IMR-90 (cell line): ENCODE data around the gene KRT5. TPM values are rescaled to one million over a fixed set of nuclear protein-coding genes. Genes with fewer than 3 reads are reported as not detected.

Source experiments
- ATAC-seq: fragments of 200-7000 bp; cut with Tn5 transposase; 2 replicates; pipeline ENCODE4 v1.9.1; 2020; ENCODE audit warnings: low read depth, mild to moderate bottlenecking, moderate library complexity
- BruUV-seq: library from RNA; stranded (reverse); fragments of 400-500 nt; replicated peaks from 2 replicates; lab custom pipeline; 2021; lab: Mats Ljungman, UMichigan
- CTCF ChIA-PET: fragments of 300-600 bp; formaldehyde crosslinking; extraction: SDS; loops from one replicate; lab custom pipeline; 2021; ENCODE audit warnings: antibody characterized with exemption; lab: Yijun Ruan, JAX
- POLR2A ChIA-PET: fragments of 300-600 bp; sonication (Branson Sonifier 250); formaldehyde crosslinking; loops from one replicate; lab custom pipeline; 2022; ENCODE audit warnings: antibody characterized with exemption; ENCODE audit not compliant: unreplicated experiment; lab: Charles Lee
- DNase-seq: peaks from one replicate; pipeline ENCODE4 v3.0.0; 2013
- H2AFZ ChIP-seq: replicated peaks from 2 replicates; pipeline ENCODE3; 2013; ENCODE audit warnings: low read length, mild to moderate bottlenecking; ENCODE audit not compliant: poor library complexity
- H2AK5ac ChIP-seq: 2 replicates; pipeline ENCODE4 v1.6.1; 2013; ENCODE audit warnings: low read depth, low read length, inconsistent platforms
- H2AK9ac ChIP-seq: replicated peaks from 2 replicates; pipeline ENCODE3; 2013; ENCODE audit warnings: mild to moderate bottlenecking, low read depth, low read length, moderate library complexity; ENCODE audit not compliant: poor library complexity
- H2BK120ac ChIP-seq: 2 replicates; pipeline ENCODE4 v1.6.1; 2013; ENCODE audit warnings: low read depth, low read length, inconsistent platforms
- H2BK15ac ChIP-seq: 3 replicates; pipeline ENCODE4 v1.6.1; 2013; ENCODE audit warnings: low read depth, low read length, inconsistent platforms
- H2BK20ac ChIP-seq: 2 replicates; pipeline ENCODE4 v1.6.1; 2013; ENCODE audit warnings: low read depth, mild to moderate bottlenecking, inconsistent platforms, low read length, moderate library complexity
- H2BK5ac ChIP-seq: 2 replicates; pipeline ENCODE4 v1.6.1; 2013; ENCODE audit warnings: mild to moderate bottlenecking, low read depth, low read length, inconsistent platforms; ENCODE audit not compliant: poor library complexity, severe bottlenecking
- H3K14ac ChIP-seq: replicated peaks from 2 replicates; pipeline ENCODE4 v1.6.1; 2013; ENCODE audit warnings: low read depth, low read length, inconsistent platforms
- H3K18ac ChIP-seq: 2 replicates; pipeline ENCODE4 v1.6.1; 2013; ENCODE audit warnings: low read depth, low read length, control low read depth
- H3K23ac ChIP-seq: 2 replicates; pipeline ENCODE4 v1.6.1; 2013; ENCODE audit warnings: low read depth, low read length, inconsistent platforms
- H3K27ac ChIP-seq: 2 replicates; pipeline ENCODE4 v1.5.1; 2013; ENCODE audit warnings: mild to moderate bottlenecking, control low read depth, low read length; ENCODE audit not compliant: insufficient read depth
- H3K27me3 ChIP-seq: 2 replicates; pipeline ENCODE4 v1.6.1; 2013; ENCODE audit warnings: low read length; ENCODE audit not compliant: control insufficient read depth, insufficient read depth
- H3K36me3 ChIP-seq: 2 replicates; pipeline ENCODE4 v1.6.1; 2013; ENCODE audit warnings: low read length, mixed read lengths; ENCODE audit not compliant: control insufficient read depth, insufficient read depth
- H3K4ac ChIP-seq: 2 replicates; pipeline ENCODE4 v1.6.1; 2013; ENCODE audit warnings: low read depth, low read length, inconsistent platforms
- H3K4me1 ChIP-seq: 2 replicates; pipeline ENCODE4 v1.6.1; 2013; ENCODE audit warnings: low read length, mixed read lengths; ENCODE audit not compliant: control insufficient read depth, insufficient read depth
- H3K4me2 ChIP-seq: 2 replicates; pipeline ENCODE4 v1.6.1; 2013; ENCODE audit warnings: low read depth, mild to moderate bottlenecking, control low read depth, low read length, moderate library complexity
- H3K4me3 ChIP-seq: 2 replicates; pipeline ENCODE4 v1.5.1; 2013; ENCODE audit warnings: low read depth, mild to moderate bottlenecking, control low read depth, low read length, moderate library complexity; ENCODE audit not compliant: insufficient read depth
- H3K56ac ChIP-seq: 2 replicates; pipeline ENCODE4 v1.6.1; 2013; ENCODE audit warnings: low read length, inconsistent platforms; ENCODE audit not compliant: insufficient read depth; ENCODE audit errors: extremely low read depth
- H3K79me1 ChIP-seq, 2 experiments: 2 replicates each; pipeline ENCODE4 v1.6.1; 2013; ENCODE audit warnings: low read length in 2 of 2, inconsistent platforms in 1 of 2, low read depth in 1 of 2
- H3K9ac ChIP-seq: 2 replicates; pipeline ENCODE4 v1.6.1; 2013; ENCODE audit warnings: low read depth, low read length, control low read depth
- H3K9me1 ChIP-seq: 2 replicates; pipeline ENCODE4 v1.6.1; 2013; ENCODE audit warnings: low read length, inconsistent platforms; ENCODE audit not compliant: insufficient read depth
- H3K9me3 ChIP-seq: 2 replicates; pipeline ENCODE4 v1.6.1; 2013; ENCODE audit warnings: low read length; ENCODE audit not compliant: control insufficient read depth, insufficient read depth
- H4K20me1 ChIP-seq: 2 replicates; pipeline ENCODE4 v1.6.1; 2013; ENCODE audit warnings: low read length, inconsistent platforms; ENCODE audit not compliant: insufficient read depth
- H4K5ac ChIP-seq: 2 replicates; pipeline ENCODE4 v1.6.1; 2013; ENCODE audit warnings: mild to moderate bottlenecking, low read depth, low read length, control low read depth
- H4K8ac ChIP-seq, 2 experiments: 2 replicates each; pipeline ENCODE4 v1.6.1; 2013; ENCODE audit warnings: low read depth in 2 of 2, low read length in 2 of 2, control low read depth in 1 of 2, inconsistent platforms in 1 of 2
- H4K91ac ChIP-seq: 2 replicates; pipeline ENCODE4 v1.6.1; 2013; ENCODE audit warnings: low read depth, low read length, inconsistent platforms; ENCODE audit not compliant: insufficient read depth
- BHLHE40 ChIP-seq: fragments of 150-350 bp; IDR thresholded peaks from 2 replicates; pipeline ENCODE4 v1.6.1; 2016; ENCODE audit warnings: mild to moderate bottlenecking, low read depth, low read length
- CEBPB ChIP-seq: IDR thresholded peaks from 2 replicates; pipeline ENCODE4 v1.6.1; 2012; ENCODE audit warnings: low read depth, low read length, improper control_type of control experiment
- FOS ChIP-seq: fragments of 150-350 bp; IDR thresholded peaks from 2 replicates; pipeline ENCODE4 v1.6.1; 2016; ENCODE audit warnings: low read depth, low read length
- MAFK ChIP-seq: IDR thresholded peaks from 2 replicates; pipeline ENCODE4 v1.6.1; 2012; ENCODE audit warnings: low read depth, low read length, improper control_type of control experiment
- MAZ ChIP-seq: IDR thresholded peaks from 2 replicates; pipeline ENCODE4 v1.6.1; 2012; ENCODE audit warnings: low read depth, mild to moderate bottlenecking, low read length, improper control_type of control experiment, moderate library complexity, borderline replicate concordance
- MXI1 ChIP-seq: IDR thresholded peaks from 2 replicates; pipeline ENCODE4 v1.6.1; 2012; ENCODE audit warnings: low read depth, mild to moderate bottlenecking, low read length, moderate library complexity, borderline replicate concordance
- POLR2A ChIP-seq: IDR thresholded peaks from 2 replicates; pipeline ENCODE4 v1.6.1; 2012; ENCODE audit warnings: mild to moderate bottlenecking, low read depth, low read length
- RAD21 ChIP-seq: IDR thresholded peaks from 2 replicates; pipeline ENCODE4 v1.6.1; 2012; ENCODE audit warnings: low read length, improper control_type of control experiment
- RCOR1 ChIP-seq: IDR thresholded peaks from 2 replicates; pipeline ENCODE4 v1.6.1; 2012; ENCODE audit warnings: mild to moderate bottlenecking, low read length, improper control_type of control experiment; ENCODE audit not compliant: insufficient replicate concordance
- SMC3 ChIP-seq: fragments of 150-350 bp; IDR thresholded peaks from 2 replicates; pipeline ENCODE4 v1.6.1; 2016; ENCODE audit warnings: low read depth, mild to moderate bottlenecking, antibody characterized with exemption, low read length, moderate library complexity
- WGBS, 2 experiments: methylation state at CpG; one replicate each; pipeline versions ENCODE4 v1.1.5 to v1.1.7; 2013; ENCODE audit warnings: missing lambda C conversion rate in 2 of 2; ENCODE audit not compliant: insufficient read length in 1 of 2; ENCODE audit errors: extremely low coverage in 2 of 2; 5-methylcytosine and 5-hydroxymethylcytosine counted together
- dilution Hi-C: fragments of 300-500 bp; cut with HindIII; formaldehyde crosslinking; loops from one replicate; pipeline ENCODE4 v1.14.3; 2018; ENCODE audit warnings: low sequenced_read_pairs; ENCODE audit not compliant: unreplicated experiment
- in situ Hi-C: fragments of 300-500 bp; cut with MboI; formaldehyde crosslinking; loops from 3 replicates; pipeline ENCODE4 v1.14.3; 2019; ENCODE audit warnings: low sequenced_read_pairs, inconsistent platforms, mixed read lengths
- intact Hi-C: fragments of 100-400 bp; cut with micrococcal nuclease; formaldehyde crosslinking; loops from 2 replicates; pipeline ENCODE4 v1.10.0; 2022
- polyA plus RNA-seq, 3 experiments: library from polyadenylated mRNA; depleted of rRNA; stranded (reverse); fragments of >200 nt; gene quantifications; 2 replicates each; pipeline ENCODE4 v1.2.3, GENCODE V29; 2012; ENCODE audit warnings: low replicate concordance in 1 of 3
- total RNA-seq: library from RNA; depleted of rRNA; stranded (reverse); fragments of >200 nt; gene quantifications from 2 replicates; pipeline ENCODE4 v1.2.3, GENCODE V29; 2012
- TF ChIP-seq, protein P1 (sequence below): fragments of 150-350 bp; IDR thresholded peaks from 2 replicates; pipeline ENCODE4 v1.6.1; 2017; ENCODE audit warnings: mild to moderate bottlenecking, antibody characterized with exemption, low read length, low read depth

The KRT5 gene
- total and polyA plus RNA-seq, 2 of the 4 experiments (the other 2 are of a cell fraction), result not detected

DNA sequence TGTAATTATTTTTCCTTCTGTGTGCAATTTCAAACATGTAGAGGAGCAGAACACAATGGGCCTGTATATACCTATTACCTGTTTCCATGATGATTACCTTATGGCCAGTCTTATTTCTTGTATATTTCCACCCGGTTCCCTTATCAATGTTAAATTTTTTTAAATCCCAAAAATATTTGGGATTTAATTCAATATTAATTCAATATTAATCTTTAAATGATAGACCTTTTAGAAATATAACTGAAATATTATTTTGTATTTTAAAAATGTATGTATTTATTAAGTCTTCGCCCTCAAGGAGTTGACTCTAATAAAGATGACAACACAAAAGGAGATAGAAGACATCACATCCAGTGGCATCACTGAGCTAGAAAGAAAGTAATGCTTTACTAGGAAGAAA is 46.0 kb downstream of the KRT5 start:
- BruUV-seq, result no TSS peak
- Histone ChIP-seq H2AFZ (no peak overlapping the region), H3K4me3 (no peak overlapping the region), H3K27ac (no peak overlapping the region), H4K8ac (no peak overlapping the region), H3K14ac (no peak overlapping the region), H3K18ac (no peak overlapping the region), H3K9ac (no peak overlapping the region), H2AK5ac (no peak overlapping the region), H2BK120ac (no peak overlapping the region), H2BK5ac (no peak overlapping the region), H3K56ac (no peak overlapping the region), H2BK15ac (no peak overlapping the region), H2AK9ac (no peak overlapping the region), H2BK20ac (no peak overlapping the region), H3K4ac (no peak overlapping the region), H3K27me3 (peaks cover 3% of the 10 kb centered on the region), H4K91ac (no peak overlapping the region), H3K4me1 (no peaks in the 10 kb centered on the region), H3K79me1 (no peaks in the 10 kb centered on the region), H3K4me2 (no peak overlapping the region), H4K20me1 (no peaks in the 10 kb centered on the region), H3K9me1 (no peaks in the 10 kb centered on the region), H3K36me3 (no peaks in the 10 kb centered on the region), H3K9me3 (no peaks in the 10 kb centered on the region), H3K23ac (no peak overlapping the region), H4K5ac (no peak overlapping the region)
- ChIA-PET CTCF (no interaction called here), POLR2A (no interaction called here)
- TF ChIP-seq MXI1 (no peak), SMC3 (no peak), RAD21 (no peak), MAZ (no peak), RCOR1 (no peak), BHLHE40 (no peak), CEBPB (no peak), FOS (no peak), POLR2A (no peak), MAFK (no peak)
- TF ChIP-seq, protein P1, sequence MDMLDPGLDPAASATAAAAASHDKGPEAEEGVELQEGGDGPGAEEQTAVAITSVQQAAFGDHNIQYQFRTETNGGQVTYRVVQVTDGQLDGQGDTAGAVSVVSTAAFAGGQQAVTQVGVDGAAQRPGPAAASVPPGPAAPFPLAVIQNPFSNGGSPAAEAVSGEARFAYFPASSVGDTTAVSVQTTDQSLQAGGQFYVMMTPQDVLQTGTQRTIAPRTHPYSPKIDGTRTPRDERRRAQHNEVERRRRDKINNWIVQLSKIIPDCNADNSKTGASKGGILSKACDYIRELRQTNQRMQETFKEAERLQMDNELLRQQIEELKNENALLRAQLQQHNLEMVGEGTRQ, result no peak
- no peak for DNase-seq
- in situ Hi-C loops (no loop called here), intact Hi-C loops (no loop called here), dilution Hi-C loops (no loop called here)
- no CpG with 5 or more reads among the region's 2 CpGs for WGBS, 2 experiments
- no peak for ATAC-seq
